GM12873 (cell line): Measurements from ENCODE around the gene ZNF536.

Experiments used
- TF ChIP-seq, protein P1 (sequence below): IDR thresholded peaks from 2 replicates; pipeline ENCODE4 v1.5.1; 2012; ENCODE audit warnings: low read depth, mild to moderate bottlenecking, moderate library complexity, low read length, control low read depth; ENCODE audit not compliant: insufficient read depth; ENCODE audit errors: missing control alignments

Gene ZNF536

GRCh38 chr19:30391554-30392551, 19.7 kb downstream of the ZNF536 start:
- TF ChIP-seq, protein P1, sequence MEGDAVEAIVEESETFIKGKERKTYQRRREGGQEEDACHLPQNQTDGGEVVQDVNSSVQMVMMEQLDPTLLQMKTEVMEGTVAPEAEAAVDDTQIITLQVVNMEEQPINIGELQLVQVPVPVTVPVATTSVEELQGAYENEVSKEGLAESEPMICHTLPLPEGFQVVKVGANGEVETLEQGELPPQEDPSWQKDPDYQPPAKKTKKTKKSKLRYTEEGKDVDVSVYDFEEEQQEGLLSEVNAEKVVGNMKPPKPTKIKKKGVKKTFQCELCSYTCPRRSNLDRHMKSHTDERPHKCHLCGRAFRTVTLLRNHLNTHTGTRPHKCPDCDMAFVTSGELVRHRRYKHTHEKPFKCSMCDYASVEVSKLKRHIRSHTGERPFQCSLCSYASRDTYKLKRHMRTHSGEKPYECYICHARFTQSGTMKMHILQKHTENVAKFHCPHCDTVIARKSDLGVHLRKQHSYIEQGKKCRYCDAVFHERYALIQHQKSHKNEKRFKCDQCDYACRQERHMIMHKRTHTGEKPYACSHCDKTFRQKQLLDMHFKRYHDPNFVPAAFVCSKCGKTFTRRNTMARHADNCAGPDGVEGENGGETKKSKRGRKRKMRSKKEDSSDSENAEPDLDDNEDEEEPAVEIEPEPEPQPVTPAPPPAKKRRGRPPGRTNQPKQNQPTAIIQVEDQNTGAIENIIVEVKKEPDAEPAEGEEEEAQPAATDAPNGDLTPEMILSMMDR = no peak

DNA sequence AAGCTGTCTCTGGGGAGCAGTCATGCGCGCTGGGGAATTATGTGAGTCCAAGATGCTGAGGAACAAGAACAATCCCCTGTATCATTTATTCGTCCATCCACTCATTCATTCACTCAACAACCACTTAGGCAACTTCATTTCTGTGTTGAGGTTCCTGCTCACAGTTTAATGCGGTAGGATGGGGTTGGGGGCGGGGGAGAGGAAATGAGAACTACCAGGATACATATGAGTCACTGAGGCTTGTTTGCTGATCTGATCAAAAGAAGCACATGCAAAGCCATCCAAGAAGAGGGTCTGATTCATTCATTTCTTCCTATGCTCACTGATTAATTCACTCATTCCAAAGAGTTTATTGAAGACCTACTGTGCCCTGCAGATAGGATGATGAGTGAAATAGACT, 20.9 kb downstream of the ZNF536 start:
- TF ChIP-seq, protein P1 = no peak

- TF ChIP-seq, protein P1 = no peak
Measured at GRCh38 chr19:30393729-30394480, 21.7 kb downstream of the ZNF536 start.

- TF ChIP-seq, protein P1 = no peak
Measured at GRCh38 chr19:30394481-30395151, 22.4 kb downstream of the ZNF536 start.

DNA sequence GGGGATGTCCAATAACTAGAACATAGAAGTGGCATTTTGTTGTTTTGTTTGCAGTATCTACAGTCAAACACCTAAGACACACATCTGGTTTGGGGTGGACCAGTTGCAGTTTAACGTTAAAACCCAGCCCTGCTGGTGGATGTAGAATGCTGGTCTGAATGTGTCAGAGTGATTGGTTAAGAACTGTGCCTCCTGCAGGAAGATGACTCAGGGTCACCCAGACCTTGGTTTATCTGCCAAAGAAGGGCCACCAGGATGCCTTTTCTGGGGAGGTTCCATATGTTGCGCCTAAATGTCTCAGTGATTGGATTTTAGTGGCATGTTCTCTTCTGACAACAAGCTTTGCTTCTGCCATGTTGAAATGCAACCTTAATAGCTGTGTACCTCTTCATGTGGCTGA, 23.1 kb downstream of the ZNF536 start:
- TF ChIP-seq, protein P1 = no peak

DNA sequence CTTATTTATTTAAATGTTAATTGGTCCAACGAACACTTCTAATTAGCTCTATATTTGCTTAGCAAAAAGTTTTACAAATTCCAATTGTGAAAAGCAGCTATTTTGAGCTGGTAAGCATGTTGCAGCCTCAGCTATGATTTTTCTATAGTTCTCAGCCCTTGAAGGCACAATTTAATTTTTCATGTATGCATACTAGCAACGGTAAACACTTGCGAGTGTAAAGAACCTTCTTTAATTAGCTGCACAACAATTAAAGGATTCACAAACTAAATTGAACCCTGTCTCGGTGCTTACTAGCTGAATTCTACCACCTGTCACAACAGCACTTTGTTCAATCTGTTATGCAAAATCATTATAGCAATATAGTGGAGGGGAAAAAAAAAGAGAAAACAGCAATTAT, 29.8 kb downstream of the ZNF536 start:
- TF ChIP-seq, protein P1 = no peak
